ENCODE data around the gene TRIM14.

GRCh38 chr9:98064623-98065392 lies 54.2 kb downstream of the TRIM14 start:
- no peak for TF ChIP-seq POLR2AphosphoS5 (IDR thresholded peaks at IDR 0.05; ENCODE audit: low read depth, low read length)
- TF ChIP-seq, protein P1, sequence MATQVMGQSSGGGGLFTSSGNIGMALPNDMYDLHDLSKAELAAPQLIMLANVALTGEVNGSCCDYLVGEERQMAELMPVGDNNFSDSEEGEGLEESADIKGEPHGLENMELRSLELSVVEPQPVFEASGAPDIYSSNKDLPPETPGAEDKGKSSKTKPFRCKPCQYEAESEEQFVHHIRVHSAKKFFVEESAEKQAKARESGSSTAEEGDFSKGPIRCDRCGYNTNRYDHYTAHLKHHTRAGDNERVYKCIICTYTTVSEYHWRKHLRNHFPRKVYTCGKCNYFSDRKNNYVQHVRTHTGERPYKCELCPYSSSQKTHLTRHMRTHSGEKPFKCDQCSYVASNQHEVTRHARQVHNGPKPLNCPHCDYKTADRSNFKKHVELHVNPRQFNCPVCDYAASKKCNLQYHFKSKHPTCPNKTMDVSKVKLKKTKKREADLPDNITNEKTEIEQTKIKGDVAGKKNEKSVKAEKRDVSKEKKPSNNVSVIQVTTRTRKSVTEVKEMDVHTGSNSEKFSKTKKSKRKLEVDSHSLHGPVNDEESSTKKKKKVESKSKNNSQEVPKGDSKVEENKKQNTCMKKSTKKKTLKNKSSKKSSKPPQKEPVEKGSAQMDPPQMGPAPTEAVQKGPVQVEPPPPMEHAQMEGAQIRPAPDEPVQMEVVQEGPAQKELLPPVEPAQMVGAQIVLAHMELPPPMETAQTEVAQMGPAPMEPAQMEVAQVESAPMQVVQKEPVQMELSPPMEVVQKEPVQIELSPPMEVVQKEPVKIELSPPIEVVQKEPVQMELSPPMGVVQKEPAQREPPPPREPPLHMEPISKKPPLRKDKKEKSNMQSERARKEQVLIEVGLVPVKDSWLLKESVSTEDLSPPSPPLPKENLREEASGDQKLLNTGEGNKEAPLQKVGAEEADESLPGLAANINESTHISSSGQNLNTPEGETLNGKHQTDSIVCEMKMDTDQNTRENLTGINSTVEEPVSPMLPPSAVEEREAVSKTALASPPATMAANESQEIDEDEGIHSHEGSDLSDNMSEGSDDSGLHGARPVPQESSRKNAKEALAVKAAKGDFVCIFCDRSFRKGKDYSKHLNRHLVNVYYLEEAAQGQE (IDR thresholded peaks at IDR 0.05; ENCODE audit: insufficient read depth in 1 of 2, low read depth in 2 of 2, low read length in 2 of 2), result no peak
- TF ChIP-seq TAF1 (IDR thresholded peaks at IDR 0.05; ENCODE audit: borderline replicate concordance, insufficient read depth, low read length), result no peak
